GM03348 (cell line): ENCODE measurements around the gene CLEC4G.
"Not testable (repeated sequence)": the region's sequence is repeated elsewhere in the genome, so short reads cannot be mapped to it uniquely, and the experiment has no call there.

Experiments
- DNase-seq: peaks from one replicate; pipeline ENCODE4 v3.0.0; 2012; ENCODE audit warnings: low spot score

Gene CLEC4G

DNA sequence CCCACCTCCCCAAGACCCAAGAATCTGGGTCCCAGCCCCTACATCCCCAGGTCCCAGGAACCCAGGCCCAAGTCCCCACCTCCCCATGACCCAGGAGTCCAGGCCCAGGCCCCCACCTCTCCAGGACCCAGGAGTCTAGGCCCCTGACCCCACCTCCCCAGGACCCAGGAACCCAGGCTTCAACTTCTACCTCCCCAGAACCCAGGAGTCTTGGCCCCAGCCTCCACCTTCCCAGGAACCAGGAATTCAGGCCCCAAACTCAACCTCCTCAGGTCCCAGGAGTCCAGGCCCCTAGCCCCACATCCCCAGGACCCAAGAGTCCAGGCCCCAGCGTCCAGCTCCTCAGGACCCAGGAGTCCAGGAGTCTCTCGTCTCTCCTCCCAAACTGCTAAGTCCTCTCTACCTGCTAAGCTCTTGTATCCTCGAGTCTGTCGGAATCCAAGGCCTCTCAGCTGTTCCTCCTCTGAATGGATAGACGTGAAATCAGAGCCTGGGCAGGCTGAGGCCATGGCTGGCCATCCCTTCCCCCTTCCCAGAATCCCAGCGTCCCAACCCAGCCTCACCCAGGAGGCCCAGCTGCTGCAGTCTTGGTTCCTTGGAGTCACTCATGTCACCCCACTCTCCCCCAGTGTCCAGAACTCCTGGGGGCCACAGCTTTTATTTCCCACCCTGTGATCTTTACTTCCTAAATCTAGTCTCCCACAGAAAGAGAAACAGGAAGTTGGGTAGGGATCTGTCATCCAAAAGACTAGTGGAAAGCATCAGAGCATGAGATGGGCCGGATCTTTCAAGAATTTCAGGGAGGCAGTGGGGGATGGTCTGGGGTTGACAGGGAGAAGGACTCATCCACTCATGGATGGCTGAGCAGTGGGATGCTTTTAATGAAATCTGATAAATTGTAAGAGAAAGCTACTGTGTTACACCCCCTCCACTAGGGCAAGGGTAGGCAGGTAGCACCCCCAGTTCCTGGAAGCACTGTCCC is 15.3 kb upstream of the CLEC4G start, which contains the start of gene CD209:
TSS of gene CD209 (minus strand) at position 632 of the 982 bp plus-strand sequence. CDS start at position 609, 23 bp downstream.
- no peak for DNase-seq

DNA sequence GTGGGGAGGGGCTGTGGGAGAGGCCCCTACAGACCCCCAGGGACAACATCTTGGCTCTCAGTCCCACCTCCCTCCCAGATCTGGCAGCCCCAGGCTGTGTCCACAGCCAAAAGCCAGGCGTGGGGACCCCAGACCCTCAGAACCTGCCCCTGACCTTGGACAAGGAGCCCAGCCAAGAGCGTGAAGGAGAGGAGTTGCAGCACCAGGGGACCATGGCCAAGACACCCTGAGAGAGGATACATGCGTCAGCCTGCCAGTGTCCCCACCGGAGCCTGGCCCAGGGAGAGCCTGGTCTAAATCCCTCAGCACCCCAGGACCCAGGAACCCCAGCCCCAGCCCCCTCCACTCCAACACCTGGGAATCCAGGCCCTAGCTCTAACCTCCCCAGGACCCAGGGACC is 14.4 kb upstream of the CLEC4G start:
- not testable (repeated sequence) for DNase-seq

DNA sequence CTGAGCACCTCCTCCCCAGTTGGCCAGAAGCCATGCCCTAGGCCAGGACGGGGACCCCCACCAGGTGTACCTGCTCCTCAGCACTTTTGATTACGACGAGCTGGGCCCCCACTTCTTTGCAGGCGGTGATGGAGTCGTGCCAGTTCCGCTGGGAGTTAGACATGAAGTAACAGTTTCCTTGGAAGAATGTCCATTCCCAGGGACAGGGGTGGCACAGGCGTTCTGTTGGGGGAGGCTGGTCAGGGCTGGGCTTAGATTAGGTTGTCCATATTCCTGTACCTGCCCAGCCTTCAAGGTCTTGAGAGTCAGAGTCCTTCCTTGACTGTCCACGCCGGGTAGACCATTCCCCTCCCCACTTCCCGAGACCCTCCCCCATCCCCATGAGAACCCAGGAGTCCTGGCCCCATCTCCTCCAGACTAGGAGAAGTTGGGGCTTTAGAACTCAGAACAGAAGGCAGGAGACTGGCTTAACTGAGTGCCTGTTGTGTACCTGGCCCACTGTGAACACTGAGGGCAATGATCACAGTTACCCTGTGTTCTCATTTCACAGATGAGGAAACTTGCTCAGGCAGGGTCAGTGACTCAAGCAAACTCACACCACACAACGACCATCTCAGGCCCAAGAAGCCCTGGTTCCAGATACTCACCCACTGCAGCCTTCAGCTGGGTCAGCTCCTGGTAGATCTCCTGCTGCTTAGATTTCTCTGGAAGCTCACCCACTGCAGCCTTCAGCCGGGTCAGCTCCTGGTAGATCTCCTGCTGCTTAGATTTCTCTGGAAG is 13.2 kb upstream of the CLEC4G start:
- DNase-seq = no peak

DNA sequence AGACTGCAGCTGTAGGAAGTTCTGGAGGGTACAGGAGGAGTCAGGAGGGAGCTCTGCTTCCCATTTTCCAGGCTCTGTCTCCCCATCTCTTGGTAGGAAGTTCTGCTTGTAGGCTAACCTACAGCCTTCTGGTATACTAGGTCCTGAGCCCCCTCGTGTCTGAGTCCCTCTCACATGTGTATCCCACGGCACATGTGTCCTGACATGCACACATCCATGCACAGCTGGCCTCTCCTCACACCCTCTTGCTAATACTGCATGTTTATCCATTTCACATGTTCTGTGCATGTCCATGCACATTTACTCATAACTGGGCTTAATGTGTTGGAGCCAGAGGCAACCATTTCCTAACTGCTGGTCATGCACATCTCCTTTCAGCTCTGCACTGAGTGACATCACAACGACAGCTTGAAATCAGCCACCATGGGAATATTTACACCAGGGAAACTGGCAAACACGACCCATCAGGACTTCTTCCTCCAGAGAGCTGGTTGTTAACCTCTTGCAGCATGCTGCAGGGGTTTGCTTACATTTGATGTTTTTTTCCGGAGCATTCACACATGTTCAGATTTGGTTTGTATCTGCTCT is 12.4 kb upstream of the CLEC4G start:
- no peak for DNase-seq

DNA sequence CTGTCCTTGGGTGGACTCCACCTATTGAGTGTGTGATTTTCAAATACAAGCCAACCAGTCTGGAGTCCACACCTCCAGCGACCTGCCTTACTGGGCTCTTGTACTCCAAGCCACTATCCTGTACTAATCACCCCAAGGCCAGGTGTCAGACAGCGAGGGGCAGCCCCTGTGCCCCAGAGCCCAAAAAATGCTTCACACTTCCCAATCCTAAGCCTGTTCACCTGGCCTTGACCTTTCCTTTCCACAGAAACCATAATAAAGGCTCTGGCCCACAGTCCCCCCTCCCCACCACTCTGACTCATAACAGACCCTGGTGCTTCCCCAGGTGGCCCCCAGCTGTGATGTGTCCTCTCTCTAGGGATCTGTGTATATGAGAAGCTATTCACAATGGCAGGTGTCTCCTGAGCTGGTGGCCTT is 11.5 kb upstream of the CLEC4G start:
- no peak for DNase-seq

DNA sequence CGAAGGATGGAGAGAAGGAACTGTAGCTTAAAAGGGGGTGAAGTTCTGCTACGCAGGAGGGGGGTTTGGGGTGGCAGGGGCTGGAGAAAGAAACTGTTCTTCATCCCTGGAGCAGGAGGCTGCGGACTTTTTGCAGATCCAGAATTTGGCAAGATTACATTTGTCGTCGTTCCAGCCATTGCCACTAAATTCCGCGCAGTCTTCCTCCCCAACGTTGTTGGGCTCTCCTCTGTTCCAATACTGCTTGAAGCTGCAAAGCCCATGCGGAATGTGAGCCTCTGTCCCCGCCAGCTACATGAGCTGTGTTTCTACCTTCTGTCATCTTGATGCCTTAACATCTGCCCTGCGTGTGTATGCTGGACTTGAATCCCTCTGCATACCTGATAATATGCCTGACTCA is 11.1 kb upstream of the CLEC4G start:
- DNase-seq = no peak

DNA sequence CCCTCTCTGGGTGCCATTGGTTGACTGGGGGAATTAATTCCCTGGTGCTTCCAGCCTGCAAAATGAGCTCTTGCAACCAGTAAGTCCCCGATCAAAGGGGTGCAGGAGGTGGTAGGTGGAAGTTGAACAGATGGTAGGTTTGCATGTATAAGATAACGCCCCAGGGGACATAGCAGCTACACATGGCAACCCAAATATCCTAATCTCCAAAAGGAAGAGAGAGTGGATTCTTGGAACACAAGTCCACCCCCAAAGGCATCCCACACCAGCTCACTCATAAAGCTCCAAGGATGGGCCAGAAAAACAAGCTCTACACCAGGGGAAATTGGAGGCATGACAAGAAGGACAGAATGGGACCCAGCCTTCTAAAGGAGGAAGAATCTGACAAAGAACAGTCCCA is 10.7 kb upstream of the CLEC4G start:
- no peak for DNase-seq

DNA sequence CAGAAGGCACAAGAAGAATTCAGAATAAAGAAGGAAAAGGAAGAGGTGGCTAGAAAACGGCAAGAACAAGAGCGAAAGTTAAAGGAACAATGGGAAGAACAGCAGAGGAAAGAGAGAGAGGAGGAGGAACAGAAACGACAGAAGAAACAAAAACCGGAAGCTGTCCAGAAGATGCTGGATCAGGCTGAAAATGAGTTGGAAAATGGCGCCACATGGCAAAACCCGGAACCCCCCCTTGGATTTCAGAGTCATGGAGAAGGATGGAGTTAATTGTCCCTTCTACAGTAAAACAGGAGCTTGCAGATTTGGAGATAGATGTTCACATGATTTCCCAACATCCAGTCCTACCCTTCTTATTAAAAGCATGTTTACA is 8.8 kb upstream of the CLEC4G start:
- no peak for DNase-seq

DNA sequence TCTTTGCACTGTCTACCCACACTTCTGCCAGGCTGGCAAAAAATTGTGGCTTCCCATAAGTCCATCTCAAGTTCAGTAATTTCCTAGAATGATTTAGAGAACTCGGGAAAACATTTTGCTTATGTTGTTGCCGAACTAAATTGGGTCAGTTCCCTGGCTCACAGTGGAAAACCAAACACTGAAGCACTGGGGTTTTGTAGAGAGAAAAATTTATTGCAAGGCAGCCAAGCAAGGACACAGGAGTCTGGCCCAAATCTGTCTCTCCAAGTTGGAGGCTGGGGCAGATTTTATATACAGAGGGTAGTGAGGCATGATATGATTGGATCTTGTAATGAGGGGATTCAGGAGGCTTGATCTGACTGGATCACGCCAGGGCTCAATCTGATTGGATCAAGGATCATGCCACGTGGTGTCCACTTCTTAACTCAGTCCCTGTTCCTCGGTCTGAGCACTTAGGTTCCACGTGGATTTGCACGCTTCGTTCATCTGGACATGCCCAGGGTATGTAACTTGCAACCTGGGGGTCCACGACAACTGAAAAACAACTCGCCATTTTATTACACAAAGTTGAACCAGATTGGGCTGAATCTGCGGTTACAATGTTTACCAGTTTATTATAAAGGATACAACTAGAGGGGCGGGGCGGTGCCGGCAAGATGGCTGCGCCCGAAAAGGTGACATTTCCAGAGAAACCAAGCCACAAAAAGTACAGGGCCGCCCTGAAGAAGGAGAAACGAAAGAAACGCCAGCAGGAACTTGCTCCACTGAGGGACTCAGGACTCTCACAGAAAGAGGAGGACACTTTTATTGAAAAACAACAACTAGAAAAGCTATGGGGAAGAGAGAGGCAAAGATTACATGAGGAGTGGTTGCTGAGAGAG is 8.1 kb upstream of the CLEC4G start:
- no peak for DNase-seq

DNA sequence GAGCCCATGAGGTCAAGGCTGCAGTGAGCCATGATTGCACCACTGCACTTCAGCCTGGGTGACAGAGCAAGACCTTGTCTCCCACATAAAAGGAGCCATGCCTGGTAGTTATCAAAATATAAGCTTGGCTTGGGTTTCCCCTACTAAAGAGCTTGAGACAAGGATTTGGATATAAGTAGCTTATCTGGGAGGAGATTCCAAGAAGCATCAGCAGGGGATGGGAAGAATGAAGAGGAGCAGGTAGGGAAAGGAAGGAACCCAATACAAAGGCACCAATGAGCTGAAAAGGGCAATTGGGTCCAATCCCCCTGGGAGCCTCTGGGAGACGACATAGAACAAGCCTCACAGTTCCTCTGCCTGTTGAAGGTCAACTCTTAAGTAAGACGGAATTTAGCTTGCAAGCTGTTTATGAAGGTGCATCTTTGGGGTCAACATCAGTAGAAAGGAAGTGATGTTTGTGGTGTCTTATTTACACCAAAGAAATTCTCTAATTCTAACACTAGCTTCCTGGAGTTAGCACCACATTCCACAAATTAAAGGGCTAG is 7.4 kb upstream of the CLEC4G start:
- no peak for DNase-seq

DNA sequence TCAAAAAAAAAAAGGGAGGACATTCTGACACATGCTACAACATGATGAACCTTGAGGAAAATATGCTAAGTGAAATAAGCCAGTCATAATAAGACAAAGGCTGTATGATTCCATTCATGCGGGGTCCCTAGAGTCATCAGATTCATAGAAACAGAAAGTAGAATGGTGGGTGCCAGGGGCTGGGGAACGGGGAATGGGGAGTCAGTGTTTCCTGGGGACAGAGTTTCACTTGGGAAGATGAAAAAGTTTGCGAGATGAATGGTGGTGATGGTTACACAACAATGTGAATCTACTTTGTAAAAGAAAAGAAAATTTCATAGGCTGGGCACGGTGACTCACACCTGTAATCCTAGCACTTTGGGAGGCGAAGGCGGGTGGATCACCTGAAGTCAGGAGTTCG is 6.1 kb upstream of the CLEC4G start:
- DNase-seq = no peak

DNA sequence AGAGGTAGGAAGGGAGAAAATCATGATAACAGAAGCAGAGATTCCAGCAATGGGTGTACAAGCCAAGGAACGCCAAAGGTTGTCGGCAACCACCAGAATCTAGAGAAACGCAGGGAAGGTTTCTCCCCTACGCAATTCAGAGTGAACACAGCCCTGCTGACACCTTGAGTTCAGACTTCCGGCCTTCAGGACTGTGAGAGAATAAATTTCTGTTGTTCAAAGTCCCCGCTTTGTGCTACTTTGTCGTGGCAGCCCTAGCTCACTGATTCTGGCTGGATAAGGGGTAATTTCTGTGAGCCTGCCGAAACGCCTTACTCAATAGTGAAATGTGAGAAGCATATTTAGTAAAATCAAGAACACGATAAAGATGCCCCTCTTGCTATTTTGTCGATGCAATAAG is 5.3 kb upstream of the CLEC4G start:
- no peak for DNase-seq

DNA sequence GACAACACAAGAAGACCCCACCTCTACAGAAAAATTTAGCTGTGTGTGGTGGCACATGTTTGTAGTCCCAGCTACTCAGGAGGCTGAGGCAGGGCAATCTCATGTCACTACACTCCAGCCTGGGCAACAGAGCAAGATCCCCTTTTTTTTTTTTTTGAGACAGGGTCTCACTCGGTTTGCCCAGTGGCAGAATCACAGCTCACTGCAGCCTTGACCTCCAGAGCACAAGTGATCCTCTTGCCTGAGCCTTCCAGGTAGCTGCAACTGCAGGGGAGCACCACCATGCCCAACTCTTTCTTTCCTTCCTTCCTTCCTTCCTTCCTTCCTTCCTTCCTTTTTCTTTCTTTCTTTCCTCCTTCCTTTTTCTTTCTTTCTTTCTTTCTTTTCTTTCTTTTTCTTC is 4.2 kb upstream of the CLEC4G start:
- no peak for DNase-seq

DNA sequence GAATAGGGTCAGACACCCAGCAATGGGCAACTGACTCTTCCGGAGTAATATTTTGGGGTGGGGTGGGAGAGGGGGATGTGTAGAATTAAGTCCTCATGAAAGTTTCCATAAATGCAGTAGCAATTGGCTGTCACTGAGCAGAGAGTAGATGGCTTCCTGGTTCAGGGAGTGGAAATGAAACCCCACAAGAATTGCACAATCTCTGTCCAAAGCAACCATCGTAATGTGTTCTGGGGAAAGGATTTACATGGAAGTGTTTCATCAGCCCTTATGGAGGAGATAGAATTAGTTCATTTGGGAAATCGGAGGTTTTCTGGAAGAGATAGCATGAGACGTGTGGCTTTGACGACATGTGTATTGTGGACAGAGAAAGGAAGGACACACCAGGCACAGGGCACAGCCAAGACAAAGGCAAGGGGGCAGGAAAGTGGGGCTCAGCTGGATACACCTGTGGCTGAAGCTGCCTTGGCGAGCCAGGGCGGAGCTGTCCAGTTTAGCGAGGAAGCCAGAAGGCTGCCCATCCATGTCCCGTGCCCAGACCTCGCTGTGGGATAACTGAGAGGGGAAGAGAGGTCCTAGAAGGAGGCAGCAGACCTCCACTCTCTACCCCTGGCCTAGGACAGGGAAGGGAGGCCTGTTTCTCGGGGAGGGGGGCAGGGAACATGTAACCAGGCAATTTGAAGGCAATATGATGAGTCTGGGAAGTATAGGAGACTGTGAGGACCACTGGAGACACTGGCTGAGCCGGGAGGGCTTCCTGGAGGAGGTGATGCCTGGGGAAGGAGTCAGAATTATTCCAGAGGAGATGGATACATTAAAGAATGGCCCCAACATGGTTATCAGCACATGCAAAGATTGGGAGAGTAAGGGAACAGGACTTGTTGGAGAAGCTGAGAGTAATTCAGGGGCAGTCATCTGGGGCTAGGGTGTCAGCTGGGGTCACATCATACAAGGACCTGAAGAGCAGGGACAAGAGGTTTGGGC is 2.6 kb upstream of the CLEC4G start:
- DNase-seq = peak; percentile 53

DNA sequence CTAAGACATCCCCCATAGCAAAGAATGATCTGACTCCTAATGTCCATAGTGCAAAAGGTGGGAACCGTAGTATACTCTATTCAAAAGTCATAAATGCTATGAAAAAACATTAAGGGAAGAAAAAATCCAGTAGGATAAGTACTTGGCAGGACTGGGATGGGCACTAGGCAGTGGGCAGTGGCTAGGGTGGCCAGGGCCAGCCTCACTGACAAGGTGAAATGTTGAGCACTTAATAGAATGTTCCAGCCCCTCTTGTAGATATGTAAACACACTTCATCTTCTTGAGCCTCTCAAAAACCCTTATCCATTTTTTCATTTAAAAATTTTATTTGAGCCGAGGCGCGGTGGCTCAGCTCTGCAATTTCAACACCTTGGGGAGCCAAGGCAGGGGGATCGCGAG is 1.5 kb upstream of the CLEC4G start:
- DNase-seq = no peak

DNA sequence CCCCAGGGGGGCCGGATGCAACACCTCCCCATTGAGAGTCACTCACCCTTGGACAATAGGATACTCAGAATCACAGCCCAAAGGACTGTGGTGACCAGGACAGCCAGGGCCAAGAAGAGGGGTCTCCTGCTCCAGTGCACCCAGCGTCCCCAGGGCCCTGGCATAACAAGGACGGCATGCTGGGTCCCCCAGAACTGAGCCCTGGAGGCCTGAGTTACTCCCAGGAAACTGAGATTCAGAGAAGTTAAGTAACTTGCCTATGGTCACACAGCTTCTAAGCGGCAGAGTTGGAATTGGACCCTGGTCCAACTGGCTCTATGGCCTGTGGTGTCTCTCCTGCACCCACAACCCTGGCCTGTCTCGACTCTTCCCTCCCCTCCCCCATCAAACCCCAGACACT is 295 bp downstream of the CLEC4G start:
- no peak for DNase-seq

DNA sequence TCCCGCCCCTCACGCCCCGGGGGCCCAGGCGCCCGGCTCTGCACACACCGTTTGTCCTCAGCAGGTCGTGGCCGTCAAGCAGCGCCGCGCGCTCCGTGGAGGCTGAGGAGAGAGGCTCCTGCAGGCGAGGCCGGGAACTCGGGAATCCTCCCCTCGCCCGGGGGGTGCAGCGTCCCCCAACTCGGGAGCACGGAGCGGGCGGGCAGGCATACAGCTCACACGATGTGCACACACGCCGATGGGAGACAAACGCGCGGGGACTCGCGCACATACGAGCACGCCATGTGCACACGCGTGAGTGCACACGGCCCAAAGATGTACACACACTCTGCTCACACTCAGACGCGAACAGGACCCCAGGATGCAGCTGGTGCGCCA is 703 bp downstream of the CLEC4G start:
- DNase-seq = no peak

DNA sequence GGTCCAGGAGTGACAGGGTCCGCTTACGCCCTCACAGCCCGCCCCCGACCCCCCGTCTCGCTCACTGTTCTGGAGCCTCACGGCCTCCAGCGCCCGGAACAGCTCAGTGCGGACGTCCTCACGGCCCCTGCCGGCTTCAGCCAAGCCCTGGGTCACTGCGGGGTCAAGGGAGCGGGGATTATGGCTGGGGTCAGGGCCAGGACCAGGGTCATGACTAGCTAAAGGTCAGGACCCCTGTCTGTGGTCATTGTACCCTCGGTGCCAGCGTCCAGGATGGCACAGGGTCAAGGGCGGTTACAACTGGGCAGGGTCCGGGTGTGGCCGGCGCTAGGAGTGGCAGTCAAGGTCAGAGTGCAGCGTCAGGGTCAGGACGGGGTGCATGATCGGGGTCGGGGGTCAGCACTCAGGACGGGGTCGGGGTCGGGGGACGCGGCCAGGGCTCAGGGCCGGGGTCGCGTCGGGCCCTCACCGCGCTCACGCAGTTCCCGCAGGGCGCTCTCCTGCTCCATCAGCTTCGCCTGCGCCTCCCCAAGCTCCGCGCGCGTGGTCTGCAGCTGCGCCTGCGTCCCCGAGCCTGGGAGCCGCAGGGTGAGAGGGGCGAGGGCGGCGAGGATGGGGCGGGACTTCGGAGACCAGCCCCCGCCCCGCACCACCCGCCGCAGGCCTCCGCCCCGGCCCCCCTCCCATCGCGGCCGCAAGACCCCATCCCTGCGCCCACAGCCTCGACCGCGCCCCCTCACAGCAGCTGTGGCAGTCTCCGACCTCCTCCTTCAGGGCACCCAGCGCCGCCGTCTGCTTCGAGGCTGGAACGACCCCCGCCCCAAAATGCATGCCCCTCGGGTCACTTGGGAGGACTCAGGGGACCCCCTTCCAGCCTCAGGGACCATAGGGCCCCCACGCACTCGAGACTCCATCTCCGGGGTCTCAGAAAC is 1.4 kb downstream of the CLEC4G start:
- DNase-seq = no peak

DNA sequence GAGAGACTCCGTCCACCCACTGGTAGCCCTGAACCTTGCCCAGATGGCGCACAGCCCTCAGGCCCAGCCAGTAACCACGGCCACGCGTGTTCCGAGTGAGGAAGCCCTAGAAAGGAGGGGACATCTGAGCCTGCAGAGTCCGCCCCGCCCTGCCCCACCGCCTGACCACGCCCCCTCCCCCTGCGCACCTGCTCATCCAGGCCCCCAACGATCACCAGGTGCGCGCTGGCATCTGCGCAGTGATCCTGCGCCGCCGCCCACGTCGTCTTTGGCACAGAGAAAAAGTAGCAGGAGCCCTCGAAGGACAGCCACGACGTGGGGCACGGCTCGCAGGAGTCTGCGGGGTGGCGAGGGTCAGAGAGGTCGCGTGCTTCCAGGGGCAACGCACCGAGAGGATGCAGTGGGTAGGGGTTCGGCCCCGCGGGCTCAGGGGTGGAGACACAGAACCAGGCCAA is 2.1 kb downstream of the CLEC4G start:
- DNase-seq = no peak
